ENCODE results near the gene MRPS7. TPM values are rescaled to one million over a fixed set of nuclear protein-coding genes. Genes with fewer than 3 reads are reported as not detected.

Gene MRPS7
- total and polyA plus RNA-seq, 9 of the 15 experiments (the other 6 are each of a cell fraction or from before 2014, with no cell fraction given), result 107 to 244 (median 132) TPM

GRCh38 chr17:75238684-75239191 is 22.9 kb upstream of the MRPS7 start:
- Histone ChIP-seq H3K36me3 (ENCODE audit: control insufficient read depth, insufficient read depth, low read length) (peaks cover 95% of the 10 kb centered on the region), H2AFZ (ENCODE audit: low read depth, low read length) (no peak overlapping the region), H3K79me2 (ENCODE audit: control insufficient read depth, insufficient read depth, low read length) (no peaks in the 10 kb centered on the region), H3K9me1 (ENCODE audit: control insufficient read depth, insufficient read depth, low read length) (no peaks in the 10 kb centered on the region), H3K27me3 (ENCODE audit: control insufficient read depth in 2 of 2, insufficient read depth in 2 of 2, low read length in 2 of 2) (no peaks in the 10 kb centered on the region), H3K9me3 (replicated peaks; ENCODE audit: control insufficient read depth, insufficient read depth, low read depth, low read length) (no peaks in the 10 kb centered on the region), H3K9ac (ENCODE audit: insufficient read depth in 1 of 2, low read depth in 2 of 2, low read length in 2 of 2) (0 out of 4 replicates have a peak overlapping the region, but pooled peaks of 1 of the 2 experiments have one; percentile 15), H3K4me1 (replicated peaks in 1 of 2; ENCODE audit: control insufficient read depth in 2 of 2, insufficient read depth in 2 of 2, low read length in 2 of 2) (peaks cover 14 to 33% of the 10 kb centered on the region in 2 experiments), H3K4me2 (ENCODE audit: insufficient read depth, low read length) (no peak overlapping the region), H3K27ac (ENCODE audit: extremely low read depth, low read depth, low read length) (no peak overlapping the region), H4K20me1 (replicated peaks; ENCODE audit: control insufficient read depth, insufficient read depth, low read length) (peaks cover 19% of the 10 kb centered on the region; the same call in 1 of the 2 replicates), H3K4me3 (no peak overlapping the region)
- WGBS (ENCODE audit: insufficient coverage, low coverage, missing lambda C conversion rate), result 47% methylated on average over 13 of the region's 13 CpGs
- FAIRE-seq (peak; percentile 90), ATAC-seq (peak; percentile 81), DNase-seq (ENCODE audit: extremely low read depth in 1 of 4, low spot score in 3 of 4) (peak; percentile 69 to 80 (median 76))
- POLR2A ChIA-PET, result interaction anchor here (0.6 to 3.1 kb wide), 10 partner anchors 9 to 659 kb away, joined by 3 to 38 read pairs (median 3); partner anchors contain the start of genes GGA3, GRB2 and MRPS7
- CTCF ChIA-PET (ENCODE audit: low intra/inter-chr PET ratio), result interaction anchor here (0.9 to 2.8 kb wide), 2 partner anchors 174 to 277 kb away, joined by 3 to 10 read pairs; no protein-coding TSS in a partner anchor
- intact Hi-C loops (cut with micrococcal nuclease) (loop anchor here (5.0 kb wide), 1 partner anchor 126 kb away; no protein-coding TSS in a partner anchor), in situ Hi-C loops (cut with MboI) (no loop called here)
- no TSS peak for BruUV-seq (replicated peaks)
- peak; percentile 70 for TF ChIP-seq MYNN (IDR thresholded peaks at IDR 0.05)
- TF ChIP-seq MYNN (CRISPR knock-in tag; IDR thresholded peaks at IDR 0.05), result no peak
- no peak for TF ChIP-seq E2F8 (IDR thresholded peaks at IDR 0.05; ENCODE audit: low read depth, partially characterized antibody)
- no peak for TF ChIP-seq NFIX (CRISPR knock-in tag; IDR thresholded peaks at IDR 0.05; ENCODE audit: low read depth)
- TF ChIP-seq ESRRB (CRISPR knock-in tag; IDR thresholded peaks at IDR 0.05; ENCODE audit: borderline replicate concordance), result no peak
- TF ChIP-seq TFE3 (CRISPR knock-in tag; IDR thresholded peaks at IDR 0.05), result no peak
- TF ChIP-seq SUPT5H (IDR thresholded peaks at IDR 0.05), result peak; percentile 60
- TF ChIP-seq KLF16 (IDR thresholded peaks at IDR 0.05), result peak; percentile 31; the same call in 1 of the 2 replicates
- peak; percentile 57; the same call in 1 of the 2 replicates for TF ChIP-seq SP1 (CRISPR knock-in tag; IDR thresholded peaks at IDR 0.05)
- peak; percentile 51; the same call in 1 of the 2 replicates for TF ChIP-seq XRCC5 (IDR thresholded peaks at IDR 0.05; ENCODE audit: low read depth, low read length)
- TF ChIP-seq HMG20B (CRISPR knock-in tag; IDR thresholded peaks at IDR 0.05), result no peak
- no peak for TF ChIP-seq ZNF696 (CRISPR knock-in tag; conservative IDR thresholded peaks at IDR 0.05)
- 0 out of 2 replicates have a peak, but pooled peaks have one; percentile 42 for TF ChIP-seq ZSCAN29 (IDR thresholded peaks at IDR 0.05)
- TF ChIP-seq ZBTB49 (CRISPR knock-in tag; IDR thresholded peaks at IDR 0.05; ENCODE audit: borderline replicate concordance), result no peak
- no peak for TF ChIP-seq GABPB2 (CRISPR knock-in tag; conservative IDR thresholded peaks at IDR 0.05)
- TF ChIP-seq ZNF134 (CRISPR knock-in tag; conservative IDR thresholded peaks at IDR 0.05), result no peak
- no peak for TF ChIP-seq FOXK2 (conservative IDR thresholded peaks at IDR 0.05 in 1 of 2, IDR thresholded peaks at IDR 0.05 in 1 of 2; ENCODE audit: low read depth in 2 of 2)
- no peak for TF ChIP-seq RFX5 (IDR thresholded peaks at IDR 0.05; ENCODE audit: low read depth, low read length)

Data from K562 (cell line).